ENCODE measurements around the gene MAGI2.

DNA sequence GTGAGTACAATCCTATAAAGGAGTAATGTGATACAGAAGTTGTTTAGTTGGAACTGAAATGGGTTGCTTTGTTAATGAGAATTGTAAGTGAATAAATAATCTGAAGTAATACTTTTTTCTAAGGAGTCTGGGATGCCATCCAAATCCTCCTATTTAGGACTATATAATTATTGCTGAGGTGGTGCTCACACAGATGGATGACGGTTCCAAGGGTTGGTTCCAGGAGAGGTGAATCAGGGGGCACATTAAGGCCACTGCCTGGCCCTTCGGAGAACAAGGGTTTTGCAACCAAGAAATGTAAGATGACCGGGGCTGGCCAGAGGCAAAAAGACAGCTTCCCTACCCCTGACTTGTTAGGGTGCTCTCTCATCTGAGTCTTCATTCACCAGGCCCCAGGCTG lies 1302.2 kb downstream of the MAGI2 start:
- TF ChIP-seq JUND (IDR thresholded peaks at IDR 0.05) (no peak), CTCF (IDR thresholded peaks at IDR 0.05; ENCODE audit: low read depth, low read length, missing input control) (no peak), TAF1 (conservative IDR thresholded peaks at IDR 0.05) (no peak), GABPA (IDR thresholded peaks at IDR 0.05 in 1 of 2, conservative IDR thresholded peaks at IDR 0.05 in 1 of 2) (no peak), ATF3 (IDR thresholded peaks at IDR 0.05) (no peak), NR2F2 (IDR thresholded peaks at IDR 0.05) (no peak), SP1 (IDR thresholded peaks at IDR 0.05) (no peak), FOXA1 (IDR thresholded peaks at IDR 0.05) (no peak), RXRA (IDR thresholded peaks at IDR 0.05) (no peak), HNF4A (conservative IDR thresholded peaks at IDR 0.05) (no peak)
- TF ChIP-seq, protein P1, sequence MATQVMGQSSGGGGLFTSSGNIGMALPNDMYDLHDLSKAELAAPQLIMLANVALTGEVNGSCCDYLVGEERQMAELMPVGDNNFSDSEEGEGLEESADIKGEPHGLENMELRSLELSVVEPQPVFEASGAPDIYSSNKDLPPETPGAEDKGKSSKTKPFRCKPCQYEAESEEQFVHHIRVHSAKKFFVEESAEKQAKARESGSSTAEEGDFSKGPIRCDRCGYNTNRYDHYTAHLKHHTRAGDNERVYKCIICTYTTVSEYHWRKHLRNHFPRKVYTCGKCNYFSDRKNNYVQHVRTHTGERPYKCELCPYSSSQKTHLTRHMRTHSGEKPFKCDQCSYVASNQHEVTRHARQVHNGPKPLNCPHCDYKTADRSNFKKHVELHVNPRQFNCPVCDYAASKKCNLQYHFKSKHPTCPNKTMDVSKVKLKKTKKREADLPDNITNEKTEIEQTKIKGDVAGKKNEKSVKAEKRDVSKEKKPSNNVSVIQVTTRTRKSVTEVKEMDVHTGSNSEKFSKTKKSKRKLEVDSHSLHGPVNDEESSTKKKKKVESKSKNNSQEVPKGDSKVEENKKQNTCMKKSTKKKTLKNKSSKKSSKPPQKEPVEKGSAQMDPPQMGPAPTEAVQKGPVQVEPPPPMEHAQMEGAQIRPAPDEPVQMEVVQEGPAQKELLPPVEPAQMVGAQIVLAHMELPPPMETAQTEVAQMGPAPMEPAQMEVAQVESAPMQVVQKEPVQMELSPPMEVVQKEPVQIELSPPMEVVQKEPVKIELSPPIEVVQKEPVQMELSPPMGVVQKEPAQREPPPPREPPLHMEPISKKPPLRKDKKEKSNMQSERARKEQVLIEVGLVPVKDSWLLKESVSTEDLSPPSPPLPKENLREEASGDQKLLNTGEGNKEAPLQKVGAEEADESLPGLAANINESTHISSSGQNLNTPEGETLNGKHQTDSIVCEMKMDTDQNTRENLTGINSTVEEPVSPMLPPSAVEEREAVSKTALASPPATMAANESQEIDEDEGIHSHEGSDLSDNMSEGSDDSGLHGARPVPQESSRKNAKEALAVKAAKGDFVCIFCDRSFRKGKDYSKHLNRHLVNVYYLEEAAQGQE (IDR thresholded peaks at IDR 0.05): no peak

Data from liver (tissue), 3 donors.